Measurements from ENCODE around the gene MYF5.

The MYF5 gene

GRCh38 chr12:80684077-80684495, 32.6 kb upstream of the MYF5 start:
- H3K4me3 ChIP-seq (ENCODE audit: low read depth in 1 of 2, low read length in 2 of 2), result no peak overlapping the region
- no peak overlapping the region for H3K27ac ChIP-seq (ENCODE audit: low read length)
- no peak for DNase-seq
- TF ChIP-seq CTCF (IDR thresholded peaks at IDR 0.05; ENCODE audit: borderline replicate concordance, extremely low read depth, low read length, poor library complexity, severe bottlenecking), result no peak
- no peak for TF ChIP-seq EZH2 (IDR thresholded peaks at IDR 0.05; ENCODE audit: borderline replicate concordance, low read depth, low read length, severe bottlenecking)
- H4K20me1 ChIP-seq (ENCODE audit: insufficient read depth, low read length), result no peaks in the 10 kb centered on the region
- no peaks in the 10 kb centered on the region for H3K4me1 ChIP-seq (ENCODE audit: insufficient read depth, low read length)
- H3K27me3 ChIP-seq (ENCODE audit: insufficient read depth, low read length, poor library complexity), result no peaks in the 10 kb centered on the region
- H3K4me2 ChIP-seq (ENCODE audit: insufficient read depth, low read length), result no peak overlapping the region
- no peak for ATAC-seq (ENCODE audit: insufficient read depth, low read depth)
- no peaks in the 10 kb centered on the region for H3K36me3 ChIP-seq (ENCODE audit: insufficient read depth, low read length)
- H3K9ac ChIP-seq (ENCODE audit: low read depth, low read length), result no peak overlapping the region
- H3K79me2 ChIP-seq (ENCODE audit: insufficient read depth, low read length), result no peaks in the 10 kb centered on the region
- no peak overlapping the region for H2AFZ ChIP-seq (ENCODE audit: low read depth, low read length)
- H3K9me3 ChIP-seq (ENCODE audit: insufficient read depth, low read length, severe bottlenecking), result no peaks in the 10 kb centered on the region

GRCh38 chr12:80690090-80690489, 26.6 kb upstream of the MYF5 start:
- Histone ChIP-seq H3K27me3 (ENCODE audit: insufficient read depth, low read length, poor library complexity) (no peaks in the 10 kb centered on the region), H3K79me2 (ENCODE audit: insufficient read depth, low read length) (no peaks in the 10 kb centered on the region), H2AFZ (ENCODE audit: low read depth, low read length) (no peak overlapping the region), H4K20me1 (ENCODE audit: insufficient read depth, low read length) (no peaks in the 10 kb centered on the region), H3K27ac (ENCODE audit: low read length) (no peak overlapping the region), H3K4me3 (ENCODE audit: low read depth in 1 of 2, low read length in 2 of 2) (no peak overlapping the region), H3K9ac (ENCODE audit: low read depth, low read length) (no peak overlapping the region), H3K9me3 (ENCODE audit: insufficient read depth, low read length, severe bottlenecking) (no peaks in the 10 kb centered on the region), H3K4me1 (ENCODE audit: insufficient read depth, low read length) (no peaks in the 10 kb centered on the region), H3K4me2 (ENCODE audit: insufficient read depth, low read length) (no peak overlapping the region), H3K36me3 (ENCODE audit: insufficient read depth, low read length) (no peaks in the 10 kb centered on the region)
- ATAC-seq (ENCODE audit: insufficient read depth, low read depth) (no peak), DNase-seq (no peak)
- TF ChIP-seq EZH2 (IDR thresholded peaks at IDR 0.05; ENCODE audit: borderline replicate concordance, low read depth, low read length, severe bottlenecking), result no peak
- no peak for TF ChIP-seq CTCF (IDR thresholded peaks at IDR 0.05; ENCODE audit: borderline replicate concordance, extremely low read depth, low read length, poor library complexity, severe bottlenecking)

GRCh38 chr12:80690513-80690912, 26.2 kb upstream of the MYF5 start:
- no peaks in the 10 kb centered on the region for H3K9me3 ChIP-seq (ENCODE audit: insufficient read depth, low read length, severe bottlenecking)
- no peak for TF ChIP-seq EZH2 (IDR thresholded peaks at IDR 0.05; ENCODE audit: borderline replicate concordance, low read depth, low read length, severe bottlenecking)
- no peaks in the 10 kb centered on the region for H4K20me1 ChIP-seq (ENCODE audit: insufficient read depth, low read length)
- H3K4me3 ChIP-seq (ENCODE audit: low read depth in 1 of 2, low read length in 2 of 2), result no peak overlapping the region
- no peaks in the 10 kb centered on the region for H3K36me3 ChIP-seq (ENCODE audit: insufficient read depth, low read length)
- H2AFZ ChIP-seq (ENCODE audit: low read depth, low read length), result no peak overlapping the region
- H3K79me2 ChIP-seq (ENCODE audit: insufficient read depth, low read length), result no peaks in the 10 kb centered on the region
- no peak overlapping the region for H3K9ac ChIP-seq (ENCODE audit: low read depth, low read length)
- no peak overlapping the region for H3K27ac ChIP-seq (ENCODE audit: low read length)
- H3K4me1 ChIP-seq (ENCODE audit: insufficient read depth, low read length), result no peaks in the 10 kb centered on the region
- H3K27me3 ChIP-seq (ENCODE audit: insufficient read depth, low read length, poor library complexity), result no peaks in the 10 kb centered on the region
- DNase-seq (no peak), ATAC-seq (ENCODE audit: insufficient read depth, low read depth) (no peak)
- no peak overlapping the region for H3K4me2 ChIP-seq (ENCODE audit: insufficient read depth, low read length)

GRCh38 chr12:80692114-80692513, 24.6 kb upstream of the MYF5 start:
- no peak overlapping the region for H3K27ac ChIP-seq (ENCODE audit: low read length)
- no peak overlapping the region for H3K4me2 ChIP-seq (ENCODE audit: insufficient read depth, low read length)
- TF ChIP-seq CTCF (IDR thresholded peaks at IDR 0.05; ENCODE audit: borderline replicate concordance, extremely low read depth, low read length, poor library complexity, severe bottlenecking) (no peak), EZH2 (IDR thresholded peaks at IDR 0.05; ENCODE audit: borderline replicate concordance, low read depth, low read length, severe bottlenecking) (no peak)
- no peak for DNase-seq
- H4K20me1 ChIP-seq (ENCODE audit: insufficient read depth, low read length), result no peaks in the 10 kb centered on the region
- no peak overlapping the region for H3K4me3 ChIP-seq (ENCODE audit: low read depth in 1 of 2, low read length in 2 of 2)
- no peaks in the 10 kb centered on the region for H3K79me2 ChIP-seq (ENCODE audit: insufficient read depth, low read length)
- ATAC-seq (ENCODE audit: insufficient read depth, low read depth), result no peak
- H3K27me3 ChIP-seq (ENCODE audit: insufficient read depth, low read length, poor library complexity), result no peaks in the 10 kb centered on the region
- H2AFZ ChIP-seq (ENCODE audit: low read depth, low read length), result no peak overlapping the region
- no peaks in the 10 kb centered on the region for H3K9me3 ChIP-seq (ENCODE audit: insufficient read depth, low read length, severe bottlenecking)
- no peaks in the 10 kb centered on the region for H3K36me3 ChIP-seq (ENCODE audit: insufficient read depth, low read length)
- no peak overlapping the region for H3K9ac ChIP-seq (ENCODE audit: low read depth, low read length)
- no peaks in the 10 kb centered on the region for H3K4me1 ChIP-seq (ENCODE audit: insufficient read depth, low read length)

Data from DND-41 (cell line).